ENCODE results near the gene IZUMO1.
"Not testable (repeated sequence)": the region's sequence is repeated elsewhere in the genome, so short reads cannot be mapped to it uniquely, and the experiment has no call there.

The IZUMO1 gene

GRCh38 chr19:48696353-48697010, 50.2 kb downstream of the IZUMO1 start:
- no peak for TF ChIP-seq CTCF (IDR thresholded peaks at IDR 0.05)
- H3K4me1 Mint-ChIP-seq: peaks cover 25% of the 10 kb centered on the region
- DNase-seq: no peak
- H3K36me3 Mint-ChIP-seq (ENCODE audit: low read depth): peaks cover 14% of the 10 kb centered on the region
- peak overlapping the region; percentile 80 for H3K4me3 Mint-ChIP-seq
- peaks cover 62% of the 10 kb centered on the region for H3K27me3 Mint-ChIP-seq (ENCODE audit: low read depth, poor library complexity)
- no peak overlapping the region for H3K27ac Mint-ChIP-seq
- peaks cover 7% of the 10 kb centered on the region for H3K9me3 Mint-ChIP-seq

GRCh38 chr19:48695743-48696352, 50.9 kb downstream of the IZUMO1 start, which contains the start of gene FUT2:
FUT2 (plus strand) TSS chr19:48695971; CDS start chr19:48702957, 6,986 bp downstream.
- Mint-ChIP-seq H3K4me3 (peak within 1 kb of the TSS; percentile 80), H3K36me3 (ENCODE audit: low read depth) (peaks cover 13% of the 10 kb centered on the region), H3K27me3 (ENCODE audit: low read depth, poor library complexity) (peaks cover 62% of the 10 kb centered on the region), H3K27ac (no peak within 1 kb of the TSS), H3K9me3 (peaks cover 7% of the 10 kb centered on the region), H3K4me1 (peaks cover 25% of the 10 kb centered on the region)
- DNase-seq: no peak
- TF ChIP-seq CTCF (IDR thresholded peaks at IDR 0.05): no peak

- H3K9me3 Mint-ChIP-seq; H3K4me3 Mint-ChIP-seq; DNase-seq; H3K36me3 Mint-ChIP-seq (ENCODE audit: low read depth); H3K27ac Mint-ChIP-seq: not testable (repeated sequence)
- H3K4me1 Mint-ChIP-seq: peaks cover 22% of the 10 kb centered on the region
- H3K27me3 Mint-ChIP-seq (ENCODE audit: low read depth, poor library complexity): peaks cover 54% of the 10 kb centered on the region
Observed at GRCh38 chr19:48693629-48694028, 53.1 kb downstream of the IZUMO1 start.
